OCI-LY7 (cell line): ENCODE results near the gene REC114. TPM values are rescaled to one million over a fixed set of nuclear protein-coding genes. Genes with fewer than 3 reads are reported as not detected.
"Not testable (repeated sequence)": the region's sequence is repeated elsewhere in the genome, so short reads cannot be mapped to it uniquely, and the experiment has no call there.

Experiments used
- BruUV-seq: library from RNA; stranded (reverse); fragments of 400-500 nt; replicated peaks from 2 replicates; lab custom pipeline; 2021; lab: Mats Ljungman, UMichigan
- CTCF ChIA-PET: fragments of 300-600 bp; sonication (Branson Sonifier 250); formaldehyde crosslinking; loops from one replicate; lab custom pipeline; 2022; ENCODE audit warnings: antibody characterized with exemption; ENCODE audit not compliant: unreplicated experiment; lab: Charles Lee
- POLR2A ChIA-PET: fragments of 300-600 bp; sonication (Branson Sonifier 250); formaldehyde crosslinking; loops from one replicate; lab custom pipeline; 2022; ENCODE audit warnings: antibody characterized with exemption; lab: Charles Lee
- DNase-seq: peaks from one replicate; pipeline ENCODE4 v3.0.0-alpha.2; 2015; ENCODE audit warnings: low spot score
- H2AFZ ChIP-seq: fragments of 200-600 bp; sonication (generic), shearing (Covaris generic); 2 replicates; pipeline ENCODE4 v1.6.1; 2014; ENCODE audit warnings: mild to moderate bottlenecking, antibody characterized with exemption, low read length, moderate library complexity
- H3K27ac ChIP-seq: fragments of 200-600 bp; sonication (generic); 2 replicates; pipeline ENCODE4 v1.5.1; 2014; ENCODE audit warnings: mixed run types, low read depth, mild to moderate bottlenecking, moderate library complexity, low read length, inconsistent platforms; ENCODE audit not compliant: poor library complexity, severe bottlenecking
- H3K36me3 ChIP-seq: fragments of 200-600 bp; sonication (generic); 2 replicates; pipeline ENCODE4 v1.6.1; 2014; ENCODE audit warnings: mild to moderate bottlenecking, antibody characterized with exemption, low read length, moderate library complexity, mixed read lengths; ENCODE audit not compliant: insufficient read depth
- H3K4me1 ChIP-seq: fragments of 200-600 bp; sonication (generic); 2 replicates; pipeline ENCODE4 v1.5.1; 2014; ENCODE audit warnings: mild to moderate bottlenecking, low read length; ENCODE audit not compliant: insufficient read depth, poor library complexity, severe bottlenecking
- H3K4me2 ChIP-seq: fragments of 200-600 bp; sonication (generic); 2 replicates; pipeline ENCODE4 v1.6.1; 2014; ENCODE audit warnings: mild to moderate bottlenecking, low read length
- H3K4me3 ChIP-seq: fragments of 200-600 bp; sonication (generic); 2 replicates; pipeline ENCODE4 v1.5.1; 2014; ENCODE audit warnings: mild to moderate bottlenecking, low read depth, low read length; ENCODE audit not compliant: poor library complexity, severe bottlenecking
- H3K79me2 ChIP-seq: fragments of 200-600 bp; sonication (generic); 2 replicates; pipeline ENCODE4 v1.6.1; 2016; ENCODE audit warnings: low read depth, mild to moderate bottlenecking, low read length, moderate library complexity, mixed read lengths; ENCODE audit not compliant: insufficient read depth
- H3K9me2 ChIP-seq: fragments of 200-600 bp; sonication (generic); 2 replicates; pipeline ENCODE4 v1.6.1; 2016; ENCODE audit warnings: mild to moderate bottlenecking, low read length, mixed read lengths; ENCODE audit not compliant: insufficient read depth
- H3K9me3 ChIP-seq: fragments of 200-600 bp; sonication (generic); 2 replicates; pipeline ENCODE4 v1.6.1; 2014; ENCODE audit warnings: mild to moderate bottlenecking, mixed run types, low read length, mixed read lengths
- H4K20me1 ChIP-seq: fragments of 200-600 bp; sonication (generic); 2 replicates; pipeline ENCODE4 v1.6.1; 2014; ENCODE audit warnings: mild to moderate bottlenecking, antibody characterized with exemption, low read length, moderate library complexity, mixed read lengths; ENCODE audit not compliant: insufficient read depth
- EZH2phosphoT487 ChIP-seq: fragments of 200-600 bp; sonication (generic); IDR thresholded peaks from 2 replicates; pipeline ENCODE4 v1.6.1; 2018; ENCODE audit warnings: low read depth, borderline replicate concordance, mild to moderate bottlenecking, mixed run types, antibody characterized with exemption, low read length, moderate library complexity, mixed read lengths
- intact Hi-C: fragments of 100-400 bp; cut with micrococcal nuclease; formaldehyde crosslinking; loops from one replicate; pipeline ENCODE4 v1.10.0; 2022; ENCODE audit not compliant: unreplicated experiment
- total RNA-seq, 2 experiments: library from RNA; depleted of rRNA in 1 of 2; stranded (reverse); fragments of >200 nt in 1 of 2; shearing (Covaris generic) in 1 of 2; gene quantifications; 2 replicates each; pipeline ENCODE4 v1.2.3, GENCODE V29; 2014 to 2022
- TF ChIP-seq, protein P1 (sequence below): fragments of 200-600 bp; sonication (generic); conservative IDR thresholded peaks from 2 replicates; pipeline ENCODE4 v1.5.1; 2014; ENCODE audit warnings: mild to moderate bottlenecking, antibody characterized with exemption, low read length, moderate library complexity, mixed read lengths

The REC114 gene
- total RNA-seq, 2 experiments from 2014 or later = not detected

DNA sequence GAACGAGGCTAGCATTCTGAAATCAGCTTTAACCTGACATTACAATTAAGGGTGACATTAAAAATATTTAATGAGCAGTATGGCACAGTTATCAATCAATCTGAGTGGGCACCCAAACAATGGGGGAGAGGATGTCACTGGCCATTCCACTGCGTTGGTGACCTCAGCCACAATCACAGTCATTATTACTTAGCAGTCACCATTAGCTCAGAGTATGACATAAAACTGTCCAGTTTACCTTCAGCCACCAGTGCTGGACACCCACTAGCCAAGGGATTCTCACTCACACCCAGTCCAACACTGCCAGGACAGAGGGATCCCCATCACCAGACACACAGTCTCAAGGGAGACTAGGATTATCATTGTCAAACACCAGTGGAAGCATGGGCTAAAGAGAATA lies 17.5 kb upstream of the REC114 start:
- CTCF ChIA-PET = no interaction called here
- H4K20me1 ChIP-seq = no peaks in the 10 kb centered on the region
- H3K4me2 ChIP-seq = no peak overlapping the region
- no peaks in the 10 kb centered on the region for H3K9me3 ChIP-seq
- H3K36me3 ChIP-seq = no peaks in the 10 kb centered on the region
- no peaks in the 10 kb centered on the region for H3K79me2 ChIP-seq
- intact Hi-C loops = no loop called here
- DNase-seq = no peak
- POLR2A ChIA-PET = interaction anchor here (0.6 kb wide), 1 partner anchor 9 kb away, joined by 6 read pairs; no protein-coding TSS in a partner anchor
- H3K4me3 ChIP-seq = no peak overlapping the region
- H3K4me1 ChIP-seq = no peaks in the 10 kb centered on the region
- no peak overlapping the region for H2AFZ ChIP-seq
- H3K9me2 ChIP-seq = no peaks in the 10 kb centered on the region
- no peak overlapping the region for H3K27ac ChIP-seq
- no TSS peak for BruUV-seq
- no peak for TF ChIP-seq EZH2phosphoT487
- TF ChIP-seq, protein P1, sequence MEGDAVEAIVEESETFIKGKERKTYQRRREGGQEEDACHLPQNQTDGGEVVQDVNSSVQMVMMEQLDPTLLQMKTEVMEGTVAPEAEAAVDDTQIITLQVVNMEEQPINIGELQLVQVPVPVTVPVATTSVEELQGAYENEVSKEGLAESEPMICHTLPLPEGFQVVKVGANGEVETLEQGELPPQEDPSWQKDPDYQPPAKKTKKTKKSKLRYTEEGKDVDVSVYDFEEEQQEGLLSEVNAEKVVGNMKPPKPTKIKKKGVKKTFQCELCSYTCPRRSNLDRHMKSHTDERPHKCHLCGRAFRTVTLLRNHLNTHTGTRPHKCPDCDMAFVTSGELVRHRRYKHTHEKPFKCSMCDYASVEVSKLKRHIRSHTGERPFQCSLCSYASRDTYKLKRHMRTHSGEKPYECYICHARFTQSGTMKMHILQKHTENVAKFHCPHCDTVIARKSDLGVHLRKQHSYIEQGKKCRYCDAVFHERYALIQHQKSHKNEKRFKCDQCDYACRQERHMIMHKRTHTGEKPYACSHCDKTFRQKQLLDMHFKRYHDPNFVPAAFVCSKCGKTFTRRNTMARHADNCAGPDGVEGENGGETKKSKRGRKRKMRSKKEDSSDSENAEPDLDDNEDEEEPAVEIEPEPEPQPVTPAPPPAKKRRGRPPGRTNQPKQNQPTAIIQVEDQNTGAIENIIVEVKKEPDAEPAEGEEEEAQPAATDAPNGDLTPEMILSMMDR = no peak

DNA sequence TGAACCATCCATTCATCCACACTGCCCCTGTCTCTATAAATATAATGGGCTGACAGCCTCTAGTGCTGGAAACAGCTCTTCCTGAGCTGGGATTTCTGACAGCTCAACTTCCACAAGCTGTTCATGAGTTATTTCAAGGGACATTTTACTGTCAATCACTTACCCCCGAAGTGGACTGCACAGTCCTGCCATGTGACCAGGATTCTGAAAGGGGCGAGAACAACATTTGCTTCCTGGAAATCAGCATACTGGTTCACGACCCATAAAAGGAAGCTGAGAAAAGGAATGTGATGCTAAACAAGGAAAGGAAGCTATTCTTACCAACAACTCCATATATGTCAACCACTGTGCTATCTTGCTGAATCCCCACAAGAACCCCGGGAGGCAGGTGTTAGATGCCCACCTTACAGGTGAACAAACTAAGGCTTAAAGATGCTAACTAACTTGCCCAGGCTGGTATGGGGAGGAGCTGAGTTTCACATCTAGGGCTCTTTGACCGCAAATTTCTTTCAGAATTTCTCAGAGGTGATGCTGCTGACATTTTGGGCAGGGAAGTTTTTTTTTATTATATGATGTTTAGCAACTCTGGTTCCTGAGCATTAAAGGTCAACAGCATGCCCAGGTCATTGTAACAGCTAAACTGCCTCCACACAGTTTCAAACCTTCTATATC lies 16.5 kb upstream of the REC114 start:
- ChIA-PET POLR2A (interaction anchor here (0.7 to 0.8 kb wide), 2 partner anchors 89 to 463 kb away, joined by 3 to 6 read pairs; no protein-coding TSS in a partner anchor), CTCF (no interaction called here)
- Histone ChIP-seq H2AFZ (no peak overlapping the region), H4K20me1 (no peaks in the 10 kb centered on the region), H3K36me3 (no peaks in the 10 kb centered on the region), H3K79me2 (no peaks in the 10 kb centered on the region), H3K4me2 (no peak overlapping the region), H3K9me2 (no peaks in the 10 kb centered on the region), H3K4me1 (no peaks in the 10 kb centered on the region), H3K27ac (no peak overlapping the region), H3K4me3 (no peak overlapping the region), H3K9me3 (no peaks in the 10 kb centered on the region)
- intact Hi-C loops = no loop called here
- no peak for DNase-seq
- TF ChIP-seq, protein P1 = no peak
- no peak for TF ChIP-seq EZH2phosphoT487
- no TSS peak for BruUV-seq

DNA sequence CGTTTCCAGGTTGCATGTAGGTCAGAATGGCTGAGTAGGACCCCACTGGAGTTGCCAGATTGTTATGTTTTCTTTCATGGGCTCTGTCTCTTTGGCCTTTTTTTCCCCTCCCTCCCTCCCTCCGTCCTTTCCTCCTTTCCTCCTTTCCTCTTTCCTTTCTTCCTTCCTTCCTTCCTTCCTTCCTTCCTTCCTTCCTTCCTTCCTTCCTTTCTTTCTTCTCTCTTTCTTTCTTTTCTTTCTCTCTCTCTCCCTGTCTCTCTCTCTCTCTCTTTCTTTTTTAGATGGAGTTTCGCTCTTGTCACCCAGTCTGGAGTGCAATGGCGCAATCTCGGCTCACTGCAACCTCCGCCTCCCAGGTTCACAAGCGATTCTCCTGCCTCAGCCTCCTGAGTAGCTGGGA lies 11.6 kb upstream of the REC114 start:
- H2AFZ ChIP-seq, H3K9me3 ChIP-seq, BruUV-seq, H3K79me2 ChIP-seq, H3K9me2 ChIP-seq, H3K4me3 ChIP-seq, intact Hi-C loops, H3K27ac ChIP-seq, H3K4me1 ChIP-seq, H3K36me3 ChIP-seq, CTCF ChIA-PET, H4K20me1 ChIP-seq, H3K4me2 ChIP-seq, DNase-seq, POLR2A ChIA-PET: not testable (repeated sequence)
